K562 (cell line): ENCODE measurements around the gene NR1H3. TPM values are rescaled to one million over a fixed set of nuclear protein-coding genes. Genes with fewer than 3 reads are reported as not detected.

Experiments used
- ATAC-seq: fragments of 200-7000 bp; cut with Tn5 transposase; 3 replicates; pipeline ENCODE4 v1.9.1; 2020; ENCODE audit warnings: moderate library complexity
- BruUV-seq: library from RNA; stranded (reverse); fragments of 400-500 nt; replicated peaks from 2 replicates; lab custom pipeline; 2021; lab: Mats Ljungman, UMichigan
- CTCF ChIA-PET: fragments of 300-600 bp; formaldehyde crosslinking; extraction: SDS; loops from one replicate; lab custom pipeline; 2021; ENCODE audit warnings: low intra/inter-chr PET ratio; lab: Yijun Ruan, JAX
- POLR2A ChIA-PET: fragments of 300-600, 350-650 bp; sonication (Branson Sonifier 250); formaldehyde crosslinking; extraction: SDS; loops from one replicate; lab custom pipeline; 2021; ENCODE audit warnings: antibody characterized with exemption, inconsistent platforms; lab: Yijun Ruan, JAX
- DNase-seq, 4 experiments: peaks; one replicate each; pipeline versions ENCODE4 v3.0.0 to v3.0.0-alpha.2; 2011 to 2018; ENCODE audit warnings: low spot score in 3 of 4, mixed read lengths in 3 of 4; ENCODE audit errors: extremely low read depth in 1 of 4
- FAIRE-seq: peaks from 2 replicates; lab custom pipeline; 2011; peaks lifted over from hg19 to GRCh38; lab: Jason Lieb, UNC
- H2AFZ ChIP-seq: 2 replicates; pipeline ENCODE4 v1.6.0; 2011; ENCODE audit warnings: low read depth, low read length, control low read depth, inconsistent platforms
- H3K27ac ChIP-seq: fragments of 200-600 bp; 3 replicates; pipeline ENCODE4 v1.8.0; 2011; ENCODE audit warnings: low read depth, mild to moderate bottlenecking, control low read depth, inconsistent platforms, low read length, moderate library complexity, mixed read lengths; ENCODE audit errors: extremely low read depth
- H3K27me3 ChIP-seq, 2 experiments: fragments of 300-600 bp in 1 of 2; 2 replicates in 1 of 2; 3 replicates in 1 of 2; pipeline versions ENCODE4 v1.6.0 to v1.8.0; 2011; ENCODE audit warnings: inconsistent platforms in 2 of 2, low read length in 2 of 2, mild to moderate bottlenecking in 1 of 2, mixed read lengths in 1 of 2, moderate library complexity in 1 of 2; ENCODE audit not compliant: control insufficient read depth in 2 of 2, insufficient read depth in 2 of 2
- H3K36me3 ChIP-seq: fragments of 300-600 bp; 3 replicates; pipeline ENCODE4 v1.8.0; 2011; ENCODE audit warnings: mild to moderate bottlenecking, low read length, inconsistent platforms; ENCODE audit not compliant: control insufficient read depth, insufficient read depth
- H3K4me1 ChIP-seq, 2 experiments: fragments of 200-600 bp in 1 of 2; replicated peaks in 1 of 2; 2 replicates in 1 of 2; 3 replicates in 1 of 2; pipeline versions ENCODE4 v1.5.1 to v1.8.0; 2011; ENCODE audit warnings: inconsistent platforms in 2 of 2, low read length in 2 of 2, mild to moderate bottlenecking in 1 of 2, mixed read lengths in 1 of 2, moderate library complexity in 1 of 2; ENCODE audit not compliant: control insufficient read depth in 2 of 2, insufficient read depth in 2 of 2
- H3K4me2 ChIP-seq: 2 replicates; pipeline ENCODE4 v1.6.1; 2011; ENCODE audit warnings: low read length, control low read depth, inconsistent platforms, mixed read lengths; ENCODE audit not compliant: insufficient read depth
- H3K4me3 ChIP-seq: fragments of 200-600 bp; sonication (generic), shearing (Covaris generic); 2 replicates; pipeline ENCODE4 v1.5.1; 2016; ENCODE audit warnings: control low read depth, inconsistent platforms
- H3K79me2 ChIP-seq: fragments of 200-600 bp; 3 replicates; pipeline ENCODE4 v1.8.0; 2011; ENCODE audit warnings: low read length, inconsistent platforms; ENCODE audit not compliant: control insufficient read depth, insufficient read depth
- H3K9ac ChIP-seq, 2 experiments: 2 replicates each; pipeline versions ENCODE4 v1.6.0 to v1.6.1; 2011; ENCODE audit warnings: low read depth in 2 of 2, low read length in 2 of 2, control low read depth in 1 of 2, inconsistent platforms in 1 of 2, mild to moderate bottlenecking in 1 of 2, mixed read lengths in 1 of 2; ENCODE audit not compliant: insufficient read depth in 1 of 2
- H3K9me1 ChIP-seq: one replicate; pipeline ENCODE4 v1.6.0; 2011; ENCODE audit warnings: inconsistent platforms, mild to moderate bottlenecking, low read length, moderate library complexity; ENCODE audit not compliant: control insufficient read depth, insufficient read depth
- H3K9me3 ChIP-seq: replicated peaks from 2 replicates; pipeline ENCODE4 v1.5.1; 2011; ENCODE audit warnings: low read depth, low read length, inconsistent platforms; ENCODE audit not compliant: control insufficient read depth, insufficient read depth
- H4K20me1 ChIP-seq: replicated peaks from 2 replicates; pipeline ENCODE4 v1.6.1; 2011; ENCODE audit warnings: low read length, inconsistent platforms, mixed read lengths; ENCODE audit not compliant: control insufficient read depth, insufficient read depth
- CAMTA2 ChIP-seq: fragments of 250-450 bp; sonication (Bioruptor Pico); conservative IDR thresholded peaks from 2 replicates; pipeline ENCODE4 v1.5.1; 2022
- FOXA3 ChIP-seq, 2 experiments: fragments of 450-650 bp in 1 of 2; sonication (generic) in 1 of 2; formaldehyde crosslinking; IDR thresholded peaks in 1 of 2; conservative IDR thresholded peaks in 1 of 2; 2 replicates each; pipeline versions ENCODE4 v1.4.0 to v1.8.0; 2020 to 2022; ENCODE audit warnings: mild to moderate bottlenecking in 2 of 2, missing genetic modification reagents in 1 of 2
- HDAC1 ChIP-seq, 2 experiments: fragments of 450-650 bp; IDR thresholded peaks; 2 replicates each; pipeline ENCODE4 v1.6.1; 2016 to 2017; ENCODE audit warnings: inconsistent platforms in 1 of 2, mild to moderate bottlenecking in 1 of 2, moderate library complexity in 1 of 2
- KAT7 ChIP-seq: sonication (generic); formaldehyde crosslinking; IDR thresholded peaks from 2 replicates; pipeline ENCODE4 v1.8.0; 2022; ENCODE audit warnings: missing genetic modification reagents, mild to moderate bottlenecking, borderline replicate concordance
- MBD2 ChIP-seq: sonication (generic); IDR thresholded peaks from 2 replicates; pipeline ENCODE4 v1.6.1; 2016; ENCODE audit warnings: low read depth, borderline replicate concordance
- NR4A1 ChIP-seq, 2 experiments: fragments of 250-450 bp in 1 of 2; fragments of 450-650 bp in 1 of 2; sonication (Bioruptor Pico) in 1 of 2; IDR thresholded peaks; 2 replicates each; pipeline versions ENCODE4 v1.4.0 to v1.6.1; 2016 to 2020; ENCODE audit warnings: mild to moderate bottlenecking in 2 of 2, missing compliant biosample characterization in 1 of 2, missing genetic modification characterization in 1 of 2, moderate library complexity in 1 of 2
- RFX5 ChIP-seq: IDR thresholded peaks from 2 replicates; pipeline ENCODE4 v1.6.1; 2011; ENCODE audit warnings: low read depth, mild to moderate bottlenecking, improper control_type of control experiment, low read length
- TAF15 ChIP-seq: fragments of 200-400 bp; formaldehyde crosslinking; IDR thresholded peaks from 2 replicates; pipeline ENCODE4 v1.6.1; 2017; ENCODE audit warnings: mild to moderate bottlenecking, low read depth, low read length, moderate library complexity
- TBL1XR1 ChIP-seq, 2 experiments: IDR thresholded peaks; 2 replicates each; pipeline ENCODE4 v1.6.1; 2012; ENCODE audit warnings: improper control_type of control experiment in 2 of 2, low read length in 2 of 2, mild to moderate bottlenecking in 1 of 2
- XRCC3 ChIP-seq: fragments of 450-650 bp; IDR thresholded peaks from 2 replicates; pipeline ENCODE4 v1.6.1; 2017; ENCODE audit warnings: mild to moderate bottlenecking, moderate library complexity
- ZNF175 ChIP-seq: fragments of 200-800 bp; sonication (Bioruptor generic); IDR thresholded peaks from 2 replicates; pipeline ENCODE4 v1.6.1; 2016; ENCODE audit warnings: low read depth, mild to moderate bottlenecking, missing genetic modification characterization, missing compliant biosample characterization
- ZNF384 ChIP-seq: IDR thresholded peaks from 2 replicates; pipeline ENCODE4 v1.6.1; 2012; ENCODE audit warnings: low read depth, low read length, improper control_type of control experiment
- WGBS: fragments of 100-300 bp; shearing (Covaris generic); methylation state at CpG from one replicate; pipeline ENCODE4 v1.1.6; 2016; ENCODE audit warnings: low coverage, mixed read lengths; ENCODE audit not compliant: insufficient coverage; ENCODE audit errors: missing lambda C conversion rate; 5-methylcytosine and 5-hydroxymethylcytosine counted together
- in situ Hi-C: fragments of 300-500 bp; cut with MboI; formaldehyde crosslinking; loops from 4 replicates; pipeline ENCODE4 v1.15.0; 2018; ENCODE audit warnings: inconsistent platforms, mixed read lengths
- intact Hi-C: fragments of 100-400 bp; cut with micrococcal nuclease; formaldehyde crosslinking; loops from 2 replicates; pipeline ENCODE4 v1.14.2; 2022
- polyA plus RNA-seq, 8 experiments: library from polyadenylated mRNA; depleted of rRNA in 4 of 8; stranded (reverse) in 5 of 8; unstranded in 3 of 8; fragments of >200 nt; fragmentation: Nextera tagmentation in 2 of 8; fragmentation: Illumina TruSeq in 1 of 8; extraction: Ambion mirVana in 2 of 8; extraction: Trizol in 1 of 8; gene quantifications; 2 replicates each; pipeline versions ENCODE4 v1.2.1 to v1.2.3, GENCODE V29; 2011 to 2014; ENCODE audit warnings: inconsistent platforms in 1 of 8, missing spikeins in 1 of 8
- total RNA-seq, 7 experiments: library from RNA; depleted of rRNA in 6 of 7; stranded (reverse); fragments of >200 nt in 6 of 7; fragmentation: Illumina TruSeq in 2 of 7; extraction: Trizol in 2 of 7; gene quantifications; 2 replicates each; pipeline versions ENCODE4 v1.2.1 to v1.2.3, GENCODE V29; 2011 to 2021; ENCODE audit warnings: low replicate concordance in 1 of 7
- TF ChIP-seq, protein P1 (sequence below): sonication (generic); formaldehyde crosslinking; IDR thresholded peaks from 2 replicates; pipeline ENCODE4 v1.4.0; 2020; ENCODE audit warnings: mild to moderate bottlenecking, missing genetic modification reagents

Gene NR1H3
- total and polyA plus RNA-seq, 9 of the 15 experiments (the other 6 are each of a cell fraction or from before 2014, with no cell fraction given): 8.2 to 26.0 (median 11.9) TPM

- no peak for TF ChIP-seq HDAC1 (IDR thresholded peaks at IDR 0.05)
- TF ChIP-seq TBL1XR1 (IDR thresholded peaks at IDR 0.05; ENCODE audit: low read length in 2 of 2): no peak
- peak; percentile 62 for TF ChIP-seq ZNF384
- TF ChIP-seq, protein P1, sequence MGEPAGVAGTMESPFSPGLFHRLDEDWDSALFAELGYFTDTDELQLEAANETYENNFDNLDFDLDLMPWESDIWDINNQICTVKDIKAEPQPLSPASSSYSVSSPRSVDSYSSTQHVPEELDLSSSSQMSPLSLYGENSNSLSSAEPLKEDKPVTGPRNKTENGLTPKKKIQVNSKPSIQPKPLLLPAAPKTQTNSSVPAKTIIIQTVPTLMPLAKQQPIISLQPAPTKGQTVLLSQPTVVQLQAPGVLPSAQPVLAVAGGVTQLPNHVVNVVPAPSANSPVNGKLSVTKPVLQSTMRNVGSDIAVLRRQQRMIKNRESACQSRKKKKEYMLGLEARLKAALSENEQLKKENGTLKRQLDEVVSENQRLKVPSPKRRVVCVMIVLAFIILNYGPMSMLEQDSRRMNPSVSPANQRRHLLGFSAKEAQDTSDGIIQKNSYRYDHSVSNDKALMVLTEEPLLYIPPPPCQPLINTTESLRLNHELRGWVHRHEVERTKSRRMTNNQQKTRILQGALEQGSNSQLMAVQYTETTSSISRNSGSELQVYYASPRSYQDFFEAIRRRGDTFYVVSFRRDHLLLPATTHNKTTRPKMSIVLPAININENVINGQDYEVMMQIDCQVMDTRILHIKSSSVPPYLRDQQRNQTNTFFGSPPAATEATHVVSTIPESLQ: no peak
- no peak for TF ChIP-seq XRCC3
- 0 out of 2 replicates have a peak, but pooled peaks have one; percentile 24 for TF ChIP-seq ZNF175
- TF ChIP-seq, all 486 proteins: peak for 7
These were observed 43.7 kb upstream of the NR1H3 start (continued) for GRCh38 chr11:47213950-47214565.

DNA sequence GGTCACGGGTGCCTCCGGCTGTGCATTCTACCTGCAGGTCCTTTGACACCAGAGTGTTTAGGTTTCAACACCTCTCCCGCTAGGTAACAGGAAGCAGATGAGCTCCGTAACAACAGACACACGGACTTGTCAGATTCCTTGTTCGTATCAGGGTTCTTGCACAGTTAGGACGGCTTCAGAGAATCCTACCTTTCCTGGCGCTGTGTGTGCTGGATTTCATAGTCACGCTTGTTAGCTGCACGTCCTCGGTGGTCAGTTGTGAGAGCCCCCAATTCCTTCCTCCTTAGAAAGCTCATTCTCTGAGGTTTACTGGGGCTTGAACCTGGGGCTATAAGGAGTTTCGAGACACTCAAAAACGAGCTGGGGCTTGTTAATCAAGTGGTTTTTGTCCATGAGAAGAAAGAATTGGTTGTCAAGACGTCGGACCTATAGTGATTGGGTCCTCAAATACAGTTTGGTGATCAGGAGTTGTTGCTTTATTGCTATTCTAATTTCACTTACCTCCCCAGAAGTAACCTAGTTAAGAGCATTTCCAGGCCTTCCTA, 42.4 kb upstream of the NR1H3 start:
- peak; percentile 52 for FAIRE-seq
- Histone ChIP-seq H3K4me2 (peak overlapping the region; percentile 99), H2AFZ (peak overlapping the region; percentile 97), H3K79me2 (peaks cover 17% of the 10 kb centered on the region; the same call in 2 of the 3 replicates), H3K4me3 (peak overlapping the region; percentile 59), H4K20me1 (no peaks in the 10 kb centered on the region; the same call in 1 of the 2 replicates), H3K36me3 (no peaks in the 10 kb centered on the region; the same call in 2 of the 3 replicates), H3K27me3 (no peaks in the 10 kb centered on the region), H3K27ac (peak overlapping the region; percentile 93), H3K9ac (peak overlapping the region; percentile 86 to 97), H3K4me1 (peaks cover 14 to 20% of the 10 kb centered on the region in 2 experiments; a peak in 4 of 5 replicates), H3K9me1 (no peaks in the 10 kb centered on the region), H3K9me3 (no peaks in the 10 kb centered on the region)
- no peak for ATAC-seq
- WGBS: 3% methylated on average over 15 of the region's 15 CpGs
- in situ Hi-C loops (no loop called here), intact Hi-C loops (no loop called here)
- peak in 2 of 4 experiments; percentile 4 to 53 for DNase-seq
- BruUV-seq: no TSS peak
- CTCF ChIA-PET: no interaction called here
- POLR2A ChIA-PET: interaction anchor here (0.6 to 2.4 kb wide), 12 partner anchors 9 to 272 kb away, joined by 3 to 7 read pairs (median 4); no protein-coding TSS in a partner anchor
- no peak for TF ChIP-seq RFX5
- TF ChIP-seq MBD2: no peak
- TF ChIP-seq KAT7 (CRISPR knock-in tag): 0 out of 2 replicates have a peak, but pooled peaks have one; percentile 17
- no peak for TF ChIP-seq CAMTA2 (CRISPR knock-in tag)
- TF ChIP-seq ZNF175: no peak
- TF ChIP-seq NR4A1 (CRISPR knock-in tag; IDR thresholded peaks at IDR 0.05): no peak
- TF ChIP-seq NR4A1 (tag; IDR thresholded peaks at IDR 0.05): no peak
- TF ChIP-seq TAF15: no peak
- TF ChIP-seq FOXA3 (CRISPR knock-in tag; conservative IDR thresholded peaks at IDR 0.05 in 1 of 2, IDR thresholded peaks at IDR 0.05 in 1 of 2): no peak
